Middle frontal gyrus (tissue), 1 donor: ENCODE measurements around the gene SLC25A30.
A peak's percentile ranks its signal among the peaks of the same experiment; 100 is the strongest.
"Not testable (repeated sequence)": the region's sequence is repeated elsewhere in the genome, so short reads cannot be mapped to it uniquely, and the experiment has no call there.

Source experiments
- DNase-seq: peaks from one replicate; pipeline ENCODE4 v3.0.0-alpha.2; 2015; ENCODE audit warnings: low spot score; ENCODE audit errors: extremely low spot score

Gene SLC25A30

GRCh38 chr13:45392811-45393210 is 25.4 kb downstream of the SLC25A30 start:
- DNase-seq, result no peak

GRCh38 chr13:45391926-45392325 is 26.2 kb downstream of the SLC25A30 start:
- DNase-seq, result no peak

- DNase-seq, result not testable (repeated sequence)
Observed at GRCh38 chr13:45391128-45391527, 27.0 kb downstream of the SLC25A30 start.

- DNase-seq, result not testable (repeated sequence)
Observed at GRCh38 chr13:45390348-45390747, 27.8 kb downstream of the SLC25A30 start.

GRCh38 chr13:45388664-45389063 is 29.5 kb downstream of the SLC25A30 start:
- no peak for DNase-seq

- not testable (repeated sequence) for DNase-seq
Observed at GRCh38 chr13:45386892-45387575, 31.1 kb downstream of the SLC25A30 start.

GRCh38 chr13:45385907-45386553 is 32.1 kb downstream of the SLC25A30 start:
- DNase-seq, result no peak

GRCh38 chr13:45385320-45385719 is 32.9 kb downstream of the SLC25A30 start:
- no peak for DNase-seq

- no peak for DNase-seq
Observed at GRCh38 chr13:45384474-45385174, 33.5 kb downstream of the SLC25A30 start.

- not testable (repeated sequence) for DNase-seq
Observed at GRCh38 chr13:45382739-45383138, 35.4 kb downstream of the SLC25A30 start.

- DNase-seq, result no peak
Observed at GRCh38 chr13:45381196-45381595, 37.0 kb downstream of the SLC25A30 start.

- DNase-seq, result not testable (repeated sequence)
Observed at GRCh38 chr13:45380708-45381107, 37.5 kb downstream of the SLC25A30 start.

GRCh38 chr13:45379516-45379915 is 38.7 kb downstream of the SLC25A30 start:
- not testable (repeated sequence) for DNase-seq

- DNase-seq, result not testable (repeated sequence)
Observed at GRCh38 chr13:45378786-45379185, 39.4 kb downstream of the SLC25A30 start.

- DNase-seq, result not testable (repeated sequence)
Observed at GRCh38 chr13:45377314-45377713, 40.9 kb downstream of the SLC25A30 start.

- DNase-seq, result not testable (repeated sequence)
Observed at GRCh38 chr13:45376651-45377050, 41.5 kb downstream of the SLC25A30 start.

GRCh38 chr13:45374917-45375316 is 43.3 kb downstream of the SLC25A30 start:
- DNase-seq, result no peak

- no peak for DNase-seq
Observed at GRCh38 chr13:45373162-45373547, 45.0 kb downstream of the SLC25A30 start.

- no peak for DNase-seq
Observed at GRCh38 chr13:45372189-45373161, 45.7 kb downstream of the SLC25A30 start.

- peak; percentile 20 for DNase-seq
Observed at GRCh38 chr13:45370922-45371406, 47.2 kb downstream of the SLC25A30 start.

- DNase-seq, result no peak
Observed at GRCh38 chr13:45369116-45369515, 49.1 kb downstream of the SLC25A30 start.
